Activated CD8-positive, alpha-beta memory T cell treated with anti-CD3 and anti-CD28 coated beads for 36 hours (primary cell): ENCODE results near the gene ZNF148. TPM values are rescaled to one million over a fixed set of nuclear protein-coding genes. Genes with fewer than 3 reads are reported as not detected.

ENCODE experiments used
- CTCF ChIA-PET: fragments of 350-600 bp; sonication (Branson Sonifier 250); formaldehyde crosslinking; loops from one replicate; lab custom pipeline; 2021; ENCODE audit warnings: antibody characterized with exemption; lab: Charles Lee
- POLR2A ChIA-PET: fragments of 350-600 bp; sonication (Branson Sonifier 250); formaldehyde crosslinking; loops from one replicate; lab custom pipeline; 2021; ENCODE audit warnings: antibody characterized with exemption; lab: Charles Lee
- total RNA-seq, 2 experiments: library from RNA; stranded (reverse); gene quantifications; one replicate each; pipeline ENCODE4 v1.2.3, GENCODE V29; 2021

The ZNF148 gene
- total RNA-seq, 2 experiments from 2014 or later: 34.7 to 36.5 TPM

GRCh38 chr3:125381314-125381713, 6.2 kb upstream of the ZNF148 start:
- POLR2A ChIA-PET: no interaction called here
- CTCF ChIA-PET: no interaction called here

DNA sequence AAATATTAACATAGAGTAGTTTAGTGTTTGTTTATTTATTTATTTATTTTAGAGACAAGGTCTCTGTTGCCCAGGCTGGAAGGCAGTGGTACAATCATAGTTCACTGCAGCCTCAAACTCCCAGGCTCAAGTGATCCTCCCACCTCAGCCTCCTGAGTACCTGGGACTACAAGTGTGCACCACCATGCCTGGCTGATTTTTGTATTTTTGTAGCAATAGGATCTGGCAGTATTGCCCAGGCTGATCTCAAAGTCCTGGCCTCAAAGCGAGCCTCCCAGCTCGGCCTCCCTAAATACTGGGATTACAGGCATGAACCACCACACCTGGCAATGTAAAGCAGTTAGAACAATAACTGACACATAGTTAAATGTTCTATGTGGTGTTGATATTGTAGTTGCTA, 4.4 kb upstream of the ZNF148 start:
- POLR2A ChIA-PET: no interaction called here
- CTCF ChIA-PET: no interaction called here

DNA sequence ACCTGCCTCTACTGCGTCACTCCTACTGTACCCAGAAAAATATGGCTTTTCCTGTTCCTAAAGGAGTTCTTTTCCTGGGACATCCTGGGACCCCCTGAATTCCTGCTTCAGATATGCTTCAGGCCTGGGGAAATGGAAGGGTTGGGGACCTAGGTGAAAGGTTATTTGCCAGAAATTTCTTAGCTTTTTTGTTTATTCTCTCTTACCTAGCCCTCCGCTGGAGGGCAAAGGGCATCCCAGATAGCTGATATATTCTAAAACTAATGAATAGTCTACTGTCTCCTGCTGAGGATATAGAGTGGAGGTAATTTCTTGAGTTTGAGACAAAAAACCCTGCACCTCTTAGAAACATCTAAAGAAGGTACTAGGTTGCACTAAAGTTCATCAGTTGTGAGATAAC, 3.6 kb upstream of the ZNF148 start:
- ChIA-PET POLR2A (no interaction called here), CTCF (no interaction called here)

DNA sequence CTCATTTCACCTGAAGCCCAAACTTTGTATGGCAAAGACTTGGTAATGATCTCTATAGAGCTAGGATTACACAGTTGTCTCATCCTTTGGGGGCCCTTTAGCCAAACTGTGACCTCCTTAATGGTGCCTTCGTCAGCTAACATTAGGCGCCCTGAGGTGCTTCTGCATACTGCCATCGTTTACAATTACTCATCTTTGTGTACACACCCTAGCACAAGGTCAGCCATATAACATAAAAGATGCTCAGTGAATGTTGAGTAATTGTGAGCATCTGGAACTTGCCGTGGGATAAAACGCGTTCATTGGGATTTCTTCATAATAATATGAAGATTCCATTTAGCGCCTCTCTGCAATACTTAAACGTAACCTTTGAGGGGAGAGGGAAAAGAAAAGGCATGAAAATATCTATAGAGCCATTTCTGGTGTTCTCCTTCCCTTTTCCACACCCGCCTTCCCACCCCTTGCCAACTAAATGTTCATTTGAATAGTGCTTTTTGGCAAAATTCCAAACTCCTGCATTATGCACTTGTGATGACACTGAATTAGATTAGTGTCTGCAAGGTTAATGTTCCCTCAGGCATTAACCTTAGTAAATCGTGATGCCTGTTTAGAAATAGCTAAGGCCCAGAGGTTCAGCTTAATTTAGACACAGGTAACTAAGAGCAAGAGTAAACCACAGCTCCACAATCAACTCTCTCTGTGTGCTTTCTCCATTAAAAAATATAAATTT, 990 bp upstream of the ZNF148 start:
- CTCF ChIA-PET: interaction anchor here (0.6 to 1.1 kb wide), 2 partner anchors 161 to 615 kb away, joined by 3 to 4 read pairs; no protein-coding TSS in a partner anchor
- POLR2A ChIA-PET: no interaction called here

DNA sequence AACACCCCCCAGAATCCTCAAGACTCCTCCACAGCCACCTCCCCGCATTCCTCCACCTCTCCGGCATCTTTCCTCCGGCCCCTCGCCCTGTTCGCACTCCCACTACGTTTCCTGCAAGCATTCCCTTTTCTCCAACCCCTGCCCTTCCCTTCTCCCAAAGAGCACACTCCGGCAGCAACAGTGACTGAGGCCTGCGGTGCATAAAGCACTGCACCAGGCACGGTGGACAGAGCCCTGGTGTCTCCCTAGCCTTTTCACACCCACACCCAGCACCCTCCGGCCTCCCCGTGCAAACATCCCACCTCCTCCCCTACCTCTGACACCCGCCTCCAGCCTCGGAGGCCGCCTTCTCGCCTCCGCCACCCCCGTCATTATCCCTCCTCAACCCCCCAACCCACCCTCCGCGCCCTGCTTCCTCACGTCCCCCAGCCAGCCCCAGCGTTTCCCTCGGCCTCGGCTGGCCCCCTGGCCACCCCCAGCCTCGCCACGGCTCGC, 577 bp downstream of the ZNF148 start:
- POLR2A ChIA-PET: interaction anchor here (0.5 to 1.1 kb wide), 4 partner anchors 17 to 726 kb away, joined by 3 to 5 read pairs (median 4); no protein-coding TSS in a partner anchor
- CTCF ChIA-PET: interaction anchor here (1.1 kb wide), 2 partner anchors 19 to 613 kb away, joined by 3 to 4 read pairs; no protein-coding TSS in a partner anchor

DNA sequence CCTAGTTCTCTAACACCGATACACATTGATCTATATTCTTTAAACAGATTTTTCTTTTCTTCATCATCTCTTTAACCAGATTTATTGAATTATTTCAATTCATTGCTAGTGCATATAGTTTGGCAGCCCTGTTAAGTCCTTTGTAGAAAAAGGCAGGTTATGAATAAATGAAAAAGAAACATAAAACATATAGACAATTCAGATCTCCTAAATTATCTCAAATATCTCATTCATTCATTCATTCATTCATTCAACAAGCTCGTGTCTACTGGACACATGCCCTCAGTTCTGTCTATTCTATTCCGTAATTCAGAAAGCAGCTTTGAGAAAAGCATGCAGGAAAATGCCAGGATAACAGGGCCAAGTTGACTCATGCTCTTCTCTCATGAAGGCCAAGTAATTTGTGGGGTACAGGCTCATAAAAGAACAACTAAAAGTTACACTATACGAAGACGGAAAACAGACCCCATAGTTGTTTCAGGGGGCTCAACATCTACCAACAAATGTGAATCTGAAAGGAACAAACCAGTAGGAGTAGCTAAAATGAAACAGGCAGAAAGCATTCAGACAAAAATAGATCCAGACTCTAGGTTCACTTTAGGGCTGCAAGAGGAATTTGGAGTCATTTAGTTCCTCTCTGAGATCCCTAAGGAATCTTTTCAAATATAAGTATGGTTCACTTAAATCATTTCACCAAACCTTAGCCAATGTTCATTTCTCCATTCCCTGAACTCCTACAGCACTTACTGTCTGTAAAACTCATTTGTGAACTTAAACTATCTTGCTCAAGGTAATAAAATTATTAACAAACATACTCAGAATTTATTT, 7.5 kb downstream of the ZNF148 start:
- POLR2A ChIA-PET: no interaction called here
- CTCF ChIA-PET: no interaction called here

GRCh38 chr3:125366132-125366531, 9.0 kb downstream of the ZNF148 start:
- POLR2A ChIA-PET: interaction anchor here (0.5 kb wide), 1 partner anchor 23 kb away, joined by 3 read pairs; no protein-coding TSS in a partner anchor
- CTCF ChIA-PET: no interaction called here

- ChIA-PET CTCF (no interaction called here), POLR2A (no interaction called here)
Measured at GRCh38 chr3:125359700-125360099, 15.4 kb downstream of the ZNF148 start.

- ChIA-PET POLR2A (no interaction called here), CTCF (no interaction called here)
Measured at GRCh38 chr3:125358923-125359322, 16.2 kb downstream of the ZNF148 start.

- CTCF ChIA-PET: interaction anchor here (1.0 kb wide), 1 partner anchor 9 kb away, joined by 4 read pairs; no protein-coding TSS in a partner anchor
- POLR2A ChIA-PET: interaction anchor here (1.4 kb wide), 1 partner anchor 17 kb away, joined by 3 read pairs; the partner anchor contains the start of gene ZNF148
Measured at GRCh38 chr3:125357837-125358236, 17.3 kb downstream of the ZNF148 start.

DNA sequence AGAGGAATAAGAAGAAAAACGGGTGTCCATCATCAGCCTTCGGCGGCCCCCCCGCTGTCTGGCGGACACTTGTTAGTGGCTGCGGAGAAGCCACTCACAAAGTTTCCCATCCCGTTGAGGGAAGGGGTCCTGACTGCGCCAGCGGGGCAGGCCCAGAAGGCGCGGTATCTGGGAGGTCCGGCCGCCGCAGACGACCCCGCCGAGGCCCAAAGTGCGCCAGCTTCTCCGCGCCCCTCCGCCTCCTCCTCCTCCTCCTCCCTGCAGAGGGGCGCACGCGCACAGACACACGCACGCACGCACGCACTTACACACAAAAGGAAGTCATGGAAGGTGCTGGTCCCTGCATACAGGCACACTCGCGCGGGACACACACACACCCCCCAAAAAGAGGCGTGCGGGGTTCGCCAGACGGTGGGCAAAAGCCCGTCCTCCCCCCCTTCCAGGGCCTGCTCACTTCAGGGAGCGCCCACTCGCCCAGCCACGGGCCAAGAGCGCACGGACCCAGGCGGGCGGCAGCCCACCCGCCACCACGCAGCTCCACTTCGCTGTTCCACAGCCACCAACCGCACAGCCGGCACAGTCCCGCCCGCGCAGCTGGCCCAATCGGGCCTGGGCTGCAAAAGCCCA, 18.0 kb downstream of the ZNF148 start:
- ChIA-PET CTCF (no interaction called here), POLR2A (interaction anchor here (0.5 to 1.4 kb wide), 2 partner anchors 18 to 20 kb away, joined by 3 read pairs; partner anchors contain the start of gene ZNF148)

DNA sequence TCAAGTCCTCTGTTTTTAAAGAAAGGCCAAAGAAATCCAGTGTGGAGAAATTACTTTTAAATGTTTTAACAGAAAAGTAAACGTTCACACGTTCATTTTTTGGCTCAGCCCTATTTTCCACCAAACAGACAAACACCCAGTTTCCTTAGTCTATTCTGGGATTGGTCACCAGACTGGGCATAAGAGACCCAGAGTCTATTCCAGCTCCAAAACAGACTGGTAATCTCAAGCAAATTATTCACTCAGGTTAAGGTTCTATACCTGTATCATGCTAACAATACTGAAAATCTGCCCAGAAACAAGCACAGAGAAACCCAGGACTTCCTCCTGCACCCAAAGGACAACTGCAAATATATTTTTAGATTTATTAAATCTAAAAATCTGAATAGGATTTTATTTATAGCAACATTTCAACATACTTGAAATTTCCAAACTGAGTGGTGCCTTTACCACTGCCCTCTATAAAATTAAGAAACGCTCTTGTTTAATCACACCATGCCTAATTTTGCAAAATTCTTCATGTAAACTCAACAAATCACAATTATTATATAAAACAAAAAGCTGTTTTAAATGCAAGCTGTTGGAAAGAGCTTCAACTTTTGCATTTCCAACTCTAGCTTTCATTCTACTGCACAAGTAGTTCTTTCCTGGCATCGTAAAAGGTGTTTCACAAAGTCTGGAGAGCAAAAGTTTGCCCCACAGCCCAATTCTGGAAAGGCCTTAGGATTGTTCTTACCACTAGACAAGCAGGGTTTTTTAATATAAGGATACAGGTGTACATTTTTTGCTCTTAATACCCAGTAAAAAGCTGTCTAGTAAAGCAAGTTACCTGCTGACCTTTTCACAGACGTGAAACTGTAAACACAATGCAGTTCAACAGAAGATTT, 18.7 kb downstream of the ZNF148 start:
- CTCF ChIA-PET: interaction anchor here (0.8 kb wide), 1 partner anchor 19 kb away, joined by 3 read pairs; the partner anchor contains the start of gene ZNF148
- POLR2A ChIA-PET: interaction anchor here (0.5 kb wide), 1 partner anchor 19 kb away, joined by 3 read pairs; no protein-coding TSS in a partner anchor

- ChIA-PET CTCF (no interaction called here), POLR2A (no interaction called here)
Measured at GRCh38 chr3:125353659-125354058, 21.5 kb downstream of the ZNF148 start.

- ChIA-PET POLR2A (no interaction called here), CTCF (no interaction called here)
Measured at GRCh38 chr3:125353128-125353527, 22.0 kb downstream of the ZNF148 start.

- CTCF ChIA-PET: no interaction called here
- POLR2A ChIA-PET: no interaction called here
Measured at GRCh38 chr3:125351814-125352456, 23.2 kb downstream of the ZNF148 start.

DNA sequence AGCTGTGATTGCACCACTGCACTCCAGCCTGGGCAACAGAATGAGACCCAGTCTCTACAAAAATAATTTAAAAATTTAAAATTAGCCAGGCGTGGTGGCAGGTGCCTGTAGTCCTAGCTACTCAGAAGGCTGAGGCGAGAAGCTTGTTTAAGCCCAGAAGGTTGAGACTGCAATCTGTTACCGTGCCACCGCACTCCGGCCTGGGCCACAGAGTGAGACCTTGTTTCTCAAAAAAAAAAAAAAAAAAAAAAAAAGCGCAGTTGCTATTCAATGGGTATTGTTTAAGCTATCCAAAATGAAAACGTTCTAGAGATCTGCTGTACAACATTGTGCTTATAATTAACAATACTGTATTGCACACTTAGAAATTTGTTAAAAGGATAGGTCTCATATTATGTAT, 24.0 kb downstream of the ZNF148 start:
- ChIA-PET CTCF (no interaction called here), POLR2A (no interaction called here)

DNA sequence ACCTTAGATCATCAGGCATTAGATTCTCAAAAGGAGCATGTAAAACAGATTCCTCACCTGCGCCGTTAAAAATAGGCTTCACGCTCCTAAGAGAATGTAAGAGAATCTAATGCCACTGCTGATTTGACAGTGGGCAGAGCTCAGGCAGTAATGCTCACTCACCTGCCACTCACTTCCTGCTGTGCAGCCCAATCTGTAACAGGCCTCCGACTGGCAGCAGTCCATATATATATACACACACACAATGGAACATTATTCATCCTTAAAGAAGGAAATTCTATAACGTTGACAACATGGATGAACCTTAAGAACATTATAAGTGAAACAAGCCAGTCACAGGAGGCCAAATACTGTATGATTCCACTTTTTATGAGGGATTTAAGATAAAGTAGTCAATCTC, 24.5 kb downstream of the ZNF148 start:
- CTCF ChIA-PET: no interaction called here
- POLR2A ChIA-PET: no interaction called here
